WTC11 (cell line): Measurements from ENCODE around the gene DLGAP3. TPM values are rescaled to one million over a fixed set of nuclear protein-coding genes. Genes with fewer than 3 reads are reported as not detected.

Experiments used
- ATAC-seq: fragments of 200-7000 bp; cut with Tn5 transposase; 2 replicates; pipeline ENCODE4 v1.10.0; 2021; ENCODE audit warnings: mild to moderate bottlenecking, moderate library complexity
- CTCF ChIA-PET: fragments of 300-600 bp; sonication (Branson Sonifier 250); formaldehyde crosslinking; loops from one replicate; lab custom pipeline; 2021; ENCODE audit warnings: antibody characterized with exemption; lab: Charles Lee
- POLR2A ChIA-PET: fragments of 350-600 bp; sonication (Branson Sonifier 250); formaldehyde crosslinking; loops from one replicate; lab custom pipeline; 2021; ENCODE audit warnings: antibody characterized with exemption; lab: Charles Lee
- DNase-seq: peaks from one replicate; pipeline ENCODE4 v3.0.0; 2021; ENCODE audit warnings: low spot score
- H3K27ac Mint-ChIP-seq: 2 replicates; pipeline ENCODE4 v1.8.0; 2021; ENCODE audit warnings: mixed read lengths
- H3K27me3 Mint-ChIP-seq: 2 replicates; pipeline ENCODE4 v1.8.0; 2021; ENCODE audit warnings: low read depth, mild to moderate bottlenecking, moderate library complexity, mixed read lengths
- H3K36me3 Mint-ChIP-seq: 2 replicates; pipeline ENCODE4 v1.8.0; 2021; ENCODE audit warnings: mixed read lengths
- H3K4me1 Mint-ChIP-seq: 2 replicates; pipeline ENCODE4 v1.8.0; 2022; ENCODE audit warnings: mixed read lengths
- H3K4me3 Mint-ChIP-seq: 2 replicates; pipeline ENCODE4 v1.8.0; 2021; ENCODE audit warnings: mild to moderate bottlenecking, moderate library complexity, mixed read lengths
- H3K9me3 Mint-ChIP-seq: 2 replicates; pipeline ENCODE4 v1.8.0; 2021; ENCODE audit warnings: mixed read lengths
- CREM ChIP-seq: sonication (generic); formaldehyde crosslinking; IDR thresholded peaks from 2 replicates; pipeline ENCODE4 v1.8.1; 2022; ENCODE audit warnings: mild to moderate bottlenecking, missing genetic modification reagents, moderate library complexity
- ELF4 ChIP-seq: sonication (generic); formaldehyde crosslinking; IDR thresholded peaks from 2 replicates; pipeline ENCODE4 v1.8.1; 2022; ENCODE audit warnings: low read depth, mild to moderate bottlenecking, moderate library complexity, missing genetic modification reagents
- FOXK1 ChIP-seq: sonication (generic); formaldehyde crosslinking; IDR thresholded peaks from 2 replicates; pipeline ENCODE4 v1.8.0; 2022; ENCODE audit warnings: mild to moderate bottlenecking, moderate library complexity, missing genetic modification reagents
- GRHL2 ChIP-seq: fragments of 250-450 bp; sonication (Bioruptor Pico); IDR thresholded peaks from 2 replicates; pipeline ENCODE4 v1.8.0; 2022; ENCODE audit warnings: mild to moderate bottlenecking, moderate library complexity; ENCODE audit not compliant: insufficient replicate concordance, severe bottlenecking
- GTF2I ChIP-seq: fragments of 250-450 bp; sonication (Bioruptor Pico); conservative IDR thresholded peaks from 2 replicates; pipeline ENCODE4 v1.4.0; 2021; ENCODE audit warnings: mild to moderate bottlenecking
- OVOL2 ChIP-seq: fragments of 250-450 bp; sonication (Bioruptor Pico); IDR thresholded peaks from 2 replicates; pipeline ENCODE4 v1.9.0; 2021; ENCODE audit warnings: mild to moderate bottlenecking, borderline replicate concordance
- SMAD3 ChIP-seq: sonication (generic); formaldehyde crosslinking; IDR thresholded peaks from 2 replicates; pipeline ENCODE4 v1.8.0; 2022; ENCODE audit warnings: missing genetic modification reagents, mild to moderate bottlenecking, borderline replicate concordance
- ZNF232 ChIP-seq: sonication (generic); formaldehyde crosslinking; IDR thresholded peaks from 2 replicates; pipeline ENCODE4 v1.8.0; 2022; ENCODE audit warnings: mild to moderate bottlenecking, missing genetic modification reagents
- ZNF423 ChIP-seq: fragments of 250-450 bp; sonication (Bioruptor Pico); IDR thresholded peaks from 2 replicates; pipeline ENCODE4 v2.1.2; 2022; ENCODE audit warnings: mild to moderate bottlenecking, moderate library complexity
- ZNF671 ChIP-seq: fragments of 250-450 bp; sonication (Bioruptor Pico); IDR thresholded peaks from 2 replicates; pipeline ENCODE4 v1.8.0; 2021; ENCODE audit warnings: mild to moderate bottlenecking
- total RNA-seq: library from RNA; stranded (reverse); gene quantifications from 3 replicates; pipeline ENCODE4 v1.2.3, GENCODE V29; 2021
- TF ChIP-seq, protein P1 (sequence below): sonication (generic); formaldehyde crosslinking; IDR thresholded peaks from 2 replicates; pipeline ENCODE4 v1.8.1; 2022; ENCODE audit warnings: mild to moderate bottlenecking, missing genetic modification reagents, moderate library complexity, borderline replicate concordance
- TF ChIP-seq, protein P2 (sequence below): sonication (generic); formaldehyde crosslinking; IDR thresholded peaks from 2 replicates; pipeline ENCODE4 v1.8.0; 2023; ENCODE audit warnings: mild to moderate bottlenecking, missing genetic modification reagents
- TF ChIP-seq, protein P3 (sequence below): sonication (generic); formaldehyde crosslinking; IDR thresholded peaks from 2 replicates; pipeline ENCODE4 v1.8.1; 2022; ENCODE audit warnings: missing genetic modification reagents, borderline replicate concordance
- TF ChIP-seq, protein P4 (sequence below): sonication (generic); formaldehyde crosslinking; IDR thresholded peaks from 2 replicates; pipeline ENCODE4 v1.8.0; 2023; ENCODE audit warnings: missing genetic modification reagents
- TF ChIP-seq, protein P5 (sequence below): sonication (generic); formaldehyde crosslinking; IDR thresholded peaks from 2 replicates; pipeline ENCODE4 v1.8.1; 2023; ENCODE audit warnings: mild to moderate bottlenecking, missing genetic modification reagents, borderline replicate concordance
- TF ChIP-seq, protein P6 (sequence below): fragments of 250-450 bp; sonication (Bioruptor Pico); IDR thresholded peaks from 2 replicates; pipeline ENCODE4 v1.9.0; 2021; ENCODE audit warnings: mild to moderate bottlenecking, borderline replicate concordance
- TF ChIP-seq, protein P7 (sequence below): sonication (generic); formaldehyde crosslinking; IDR thresholded peaks from 2 replicates; pipeline ENCODE4 v1.8.1; 2023; ENCODE audit warnings: mild to moderate bottlenecking, missing genetic modification reagents, moderate library complexity

DLGAP3 gene
- total RNA-seq, 1 experiment from 2014 or later = 11.3 TPM

DNA sequence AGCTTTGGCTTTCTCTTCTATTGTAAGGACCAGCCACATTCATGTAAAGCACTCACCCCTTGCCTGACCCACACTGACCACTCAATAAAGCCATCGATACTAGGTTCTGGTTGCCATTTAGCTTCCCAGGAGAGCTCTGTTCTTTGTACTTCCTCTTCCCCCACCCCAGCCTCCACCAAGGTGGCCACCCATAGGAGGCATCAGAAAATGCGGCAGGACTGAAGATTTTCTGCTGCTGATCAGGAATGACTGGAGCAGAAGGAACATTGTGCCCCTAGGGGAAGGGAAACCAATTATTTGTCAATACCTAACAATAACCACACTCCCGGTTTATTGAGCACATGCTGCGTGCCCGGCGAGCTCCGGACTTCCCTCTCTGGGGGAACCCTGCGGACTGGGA lies 64.7 kb downstream of the DLGAP3 start (continued):
- TF ChIP-seq, protein P1, sequence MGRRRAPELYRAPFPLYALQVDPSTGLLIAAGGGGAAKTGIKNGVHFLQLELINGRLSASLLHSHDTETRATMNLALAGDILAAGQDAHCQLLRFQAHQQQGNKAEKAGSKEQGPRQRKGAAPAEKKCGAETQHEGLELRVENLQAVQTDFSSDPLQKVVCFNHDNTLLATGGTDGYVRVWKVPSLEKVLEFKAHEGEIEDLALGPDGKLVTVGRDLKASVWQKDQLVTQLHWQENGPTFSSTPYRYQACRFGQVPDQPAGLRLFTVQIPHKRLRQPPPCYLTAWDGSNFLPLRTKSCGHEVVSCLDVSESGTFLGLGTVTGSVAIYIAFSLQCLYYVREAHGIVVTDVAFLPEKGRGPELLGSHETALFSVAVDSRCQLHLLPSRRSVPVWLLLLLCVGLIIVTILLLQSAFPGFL = no peak

DNA sequence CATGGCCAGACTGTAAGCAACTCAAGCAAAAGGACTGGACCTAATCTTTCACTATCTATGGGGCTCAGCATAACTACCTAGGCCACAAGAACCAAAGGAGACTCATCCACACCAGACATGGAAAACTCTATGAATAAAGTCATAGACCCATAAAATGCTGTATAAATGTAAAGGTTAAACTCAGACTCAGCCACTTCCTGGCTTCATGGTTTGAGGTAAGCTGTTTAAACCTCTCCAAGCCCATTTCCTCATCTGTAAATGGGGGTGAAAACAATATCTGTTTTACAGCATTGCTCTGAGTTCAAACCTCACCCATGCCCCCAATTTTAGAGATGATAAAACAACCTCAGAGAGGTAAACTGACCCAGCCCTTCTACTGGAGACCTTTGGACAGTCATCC lies 65.9 kb downstream of the DLGAP3 start:
- TF ChIP-seq SMAD3 (CRISPR knock-in tag) (no peak), ZNF671 (CRISPR knock-in tag) (no peak), OVOL2 (CRISPR knock-in tag) (no peak), GRHL2 (no peak), ZNF232 (CRISPR knock-in tag) (no peak), GTF2I (no peak), CREM (CRISPR knock-in tag) (no peak), FOXK1 (CRISPR knock-in tag) (no peak), ZNF423 (no peak), ELF4 (CRISPR knock-in tag) (no peak)
- TF ChIP-seq, protein P2, sequence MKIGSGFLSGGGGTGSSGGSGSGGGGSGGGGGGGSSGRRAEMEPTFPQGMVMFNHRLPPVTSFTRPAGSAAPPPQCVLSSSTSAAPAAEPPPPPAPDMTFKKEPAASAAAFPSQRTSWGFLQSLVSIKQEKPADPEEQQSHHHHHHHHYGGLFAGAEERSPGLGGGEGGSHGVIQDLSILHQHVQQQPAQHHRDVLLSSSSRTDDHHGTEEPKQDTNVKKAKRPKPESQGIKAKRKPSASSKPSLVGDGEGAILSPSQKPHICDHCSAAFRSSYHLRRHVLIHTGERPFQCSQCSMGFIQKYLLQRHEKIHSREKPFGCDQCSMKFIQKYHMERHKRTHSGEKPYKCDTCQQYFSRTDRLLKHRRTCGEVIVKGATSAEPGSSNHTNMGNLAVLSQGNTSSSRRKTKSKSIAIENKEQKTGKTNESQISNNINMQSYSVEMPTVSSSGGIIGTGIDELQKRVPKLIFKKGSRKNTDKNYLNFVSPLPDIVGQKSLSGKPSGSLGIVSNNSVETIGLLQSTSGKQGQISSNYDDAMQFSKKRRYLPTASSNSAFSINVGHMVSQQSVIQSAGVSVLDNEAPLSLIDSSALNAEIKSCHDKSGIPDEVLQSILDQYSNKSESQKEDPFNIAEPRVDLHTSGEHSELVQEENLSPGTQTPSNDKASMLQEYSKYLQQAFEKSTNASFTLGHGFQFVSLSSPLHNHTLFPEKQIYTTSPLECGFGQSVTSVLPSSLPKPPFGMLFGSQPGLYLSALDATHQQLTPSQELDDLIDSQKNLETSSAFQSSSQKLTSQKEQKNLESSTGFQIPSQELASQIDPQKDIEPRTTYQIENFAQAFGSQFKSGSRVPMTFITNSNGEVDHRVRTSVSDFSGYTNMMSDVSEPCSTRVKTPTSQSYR (CRISPR knock-in tag) = no peak
- TF ChIP-seq, protein P3, sequence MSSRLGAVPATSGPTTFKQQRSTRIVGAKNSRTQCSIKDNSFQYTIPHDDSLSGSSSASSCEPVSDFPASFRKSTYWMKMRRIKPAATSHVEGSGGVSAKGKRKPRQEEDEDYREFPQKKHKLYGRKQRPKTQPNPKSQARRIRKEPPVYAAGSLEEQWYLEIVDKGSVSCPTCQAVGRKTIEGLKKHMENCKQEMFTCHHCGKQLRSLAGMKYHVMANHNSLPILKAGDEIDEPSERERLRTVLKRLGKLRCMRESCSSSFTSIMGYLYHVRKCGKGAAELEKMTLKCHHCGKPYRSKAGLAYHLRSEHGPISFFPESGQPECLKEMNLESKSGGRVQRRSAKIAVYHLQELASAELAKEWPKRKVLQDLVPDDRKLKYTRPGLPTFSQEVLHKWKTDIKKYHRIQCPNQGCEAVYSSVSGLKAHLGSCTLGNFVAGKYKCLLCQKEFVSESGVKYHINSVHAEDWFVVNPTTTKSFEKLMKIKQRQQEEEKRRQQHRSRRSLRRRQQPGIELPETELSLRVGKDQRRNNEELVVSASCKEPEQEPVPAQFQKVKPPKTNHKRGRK (CRISPR knock-in tag) = no peak
- TF ChIP-seq, protein P4, sequence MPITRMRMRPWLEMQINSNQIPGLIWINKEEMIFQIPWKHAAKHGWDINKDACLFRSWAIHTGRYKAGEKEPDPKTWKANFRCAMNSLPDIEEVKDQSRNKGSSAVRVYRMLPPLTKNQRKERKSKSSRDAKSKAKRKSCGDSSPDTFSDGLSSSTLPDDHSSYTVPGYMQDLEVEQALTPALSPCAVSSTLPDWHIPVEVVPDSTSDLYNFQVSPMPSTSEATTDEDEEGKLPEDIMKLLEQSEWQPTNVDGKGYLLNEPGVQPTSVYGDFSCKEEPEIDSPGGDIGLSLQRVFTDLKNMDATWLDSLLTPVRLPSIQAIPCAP = no peak
- TF ChIP-seq, protein P5, sequence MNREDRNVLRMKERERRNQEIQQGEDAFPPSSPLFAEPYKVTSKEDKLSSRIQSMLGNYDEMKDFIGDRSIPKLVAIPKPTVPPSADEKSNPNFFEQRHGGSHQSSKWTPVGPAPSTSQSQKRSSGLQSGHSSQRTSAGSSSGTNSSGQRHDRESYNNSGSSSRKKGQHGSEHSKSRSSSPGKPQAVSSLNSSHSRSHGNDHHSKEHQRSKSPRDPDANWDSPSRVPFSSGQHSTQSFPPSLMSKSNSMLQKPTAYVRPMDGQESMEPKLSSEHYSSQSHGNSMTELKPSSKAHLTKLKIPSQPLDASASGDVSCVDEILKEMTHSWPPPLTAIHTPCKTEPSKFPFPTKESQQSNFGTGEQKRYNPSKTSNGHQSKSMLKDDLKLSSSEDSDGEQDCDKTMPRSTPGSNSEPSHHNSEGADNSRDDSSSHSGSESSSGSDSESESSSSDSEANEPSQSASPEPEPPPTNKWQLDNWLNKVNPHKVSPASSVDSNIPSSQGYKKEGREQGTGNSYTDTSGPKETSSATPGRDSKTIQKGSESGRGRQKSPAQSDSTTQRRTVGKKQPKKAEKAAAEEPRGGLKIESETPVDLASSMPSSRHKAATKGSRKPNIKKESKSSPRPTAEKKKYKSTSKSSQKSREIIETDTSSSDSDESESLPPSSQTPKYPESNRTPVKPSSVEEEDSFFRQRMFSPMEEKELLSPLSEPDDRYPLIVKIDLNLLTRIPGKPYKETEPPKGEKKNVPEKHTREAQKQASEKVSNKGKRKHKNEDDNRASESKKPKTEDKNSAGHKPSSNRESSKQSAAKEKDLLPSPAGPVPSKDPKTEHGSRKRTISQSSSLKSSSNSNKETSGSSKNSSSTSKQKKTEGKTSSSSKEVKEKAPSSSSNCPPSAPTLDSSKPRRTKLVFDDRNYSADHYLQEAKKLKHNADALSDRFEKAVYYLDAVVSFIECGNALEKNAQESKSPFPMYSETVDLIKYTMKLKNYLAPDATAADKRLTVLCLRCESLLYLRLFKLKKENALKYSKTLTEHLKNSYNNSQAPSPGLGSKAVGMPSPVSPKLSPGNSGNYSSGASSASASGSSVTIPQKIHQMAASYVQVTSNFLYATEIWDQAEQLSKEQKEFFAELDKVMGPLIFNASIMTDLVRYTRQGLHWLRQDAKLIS = no peak
- TF ChIP-seq, protein P6, sequence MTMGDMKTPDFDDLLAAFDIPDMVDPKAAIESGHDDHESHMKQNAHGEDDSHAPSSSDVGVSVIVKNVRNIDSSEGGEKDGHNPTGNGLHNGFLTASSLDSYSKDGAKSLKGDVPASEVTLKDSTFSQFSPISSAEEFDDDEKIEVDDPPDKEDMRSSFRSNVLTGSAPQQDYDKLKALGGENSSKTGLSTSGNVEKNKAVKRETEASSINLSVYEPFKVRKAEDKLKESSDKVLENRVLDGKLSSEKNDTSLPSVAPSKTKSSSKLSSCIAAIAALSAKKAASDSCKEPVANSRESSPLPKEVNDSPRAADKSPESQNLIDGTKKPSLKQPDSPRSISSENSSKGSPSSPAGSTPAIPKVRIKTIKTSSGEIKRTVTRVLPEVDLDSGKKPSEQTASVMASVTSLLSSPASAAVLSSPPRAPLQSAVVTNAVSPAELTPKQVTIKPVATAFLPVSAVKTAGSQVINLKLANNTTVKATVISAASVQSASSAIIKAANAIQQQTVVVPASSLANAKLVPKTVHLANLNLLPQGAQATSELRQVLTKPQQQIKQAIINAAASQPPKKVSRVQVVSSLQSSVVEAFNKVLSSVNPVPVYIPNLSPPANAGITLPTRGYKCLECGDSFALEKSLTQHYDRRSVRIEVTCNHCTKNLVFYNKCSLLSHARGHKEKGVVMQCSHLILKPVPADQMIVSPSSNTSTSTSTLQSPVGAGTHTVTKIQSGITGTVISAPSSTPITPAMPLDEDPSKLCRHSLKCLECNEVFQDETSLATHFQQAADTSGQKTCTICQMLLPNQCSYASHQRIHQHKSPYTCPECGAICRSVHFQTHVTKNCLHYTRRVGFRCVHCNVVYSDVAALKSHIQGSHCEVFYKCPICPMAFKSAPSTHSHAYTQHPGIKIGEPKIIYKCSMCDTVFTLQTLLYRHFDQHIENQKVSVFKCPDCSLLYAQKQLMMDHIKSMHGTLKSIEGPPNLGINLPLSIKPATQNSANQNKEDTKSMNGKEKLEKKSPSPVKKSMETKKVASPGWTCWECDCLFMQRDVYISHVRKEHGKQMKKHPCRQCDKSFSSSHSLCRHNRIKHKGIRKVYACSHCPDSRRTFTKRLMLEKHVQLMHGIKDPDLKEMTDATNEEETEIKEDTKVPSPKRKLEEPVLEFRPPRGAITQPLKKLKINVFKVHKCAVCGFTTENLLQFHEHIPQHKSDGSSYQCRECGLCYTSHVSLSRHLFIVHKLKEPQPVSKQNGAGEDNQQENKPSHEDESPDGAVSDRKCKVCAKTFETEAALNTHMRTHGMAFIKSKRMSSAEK (CRISPR knock-in tag) = no peak
- TF ChIP-seq, protein P7, sequence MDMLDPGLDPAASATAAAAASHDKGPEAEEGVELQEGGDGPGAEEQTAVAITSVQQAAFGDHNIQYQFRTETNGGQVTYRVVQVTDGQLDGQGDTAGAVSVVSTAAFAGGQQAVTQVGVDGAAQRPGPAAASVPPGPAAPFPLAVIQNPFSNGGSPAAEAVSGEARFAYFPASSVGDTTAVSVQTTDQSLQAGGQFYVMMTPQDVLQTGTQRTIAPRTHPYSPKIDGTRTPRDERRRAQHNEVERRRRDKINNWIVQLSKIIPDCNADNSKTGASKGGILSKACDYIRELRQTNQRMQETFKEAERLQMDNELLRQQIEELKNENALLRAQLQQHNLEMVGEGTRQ = no peak
- TF ChIP-seq, all 79 proteins: peak for 0
- H3K27me3 Mint-ChIP-seq = peaks cover 45% of the 10 kb centered on the region
- no peak for ATAC-seq
- no peak overlapping the region for H3K4me3 Mint-ChIP-seq
- no peak for DNase-seq
- peaks cover 8% of the 10 kb centered on the region for H3K4me1 Mint-ChIP-seq
- POLR2A ChIA-PET = no interaction called here
- no peaks in the 10 kb centered on the region for H3K36me3 Mint-ChIP-seq
- CTCF ChIA-PET = interaction anchor here (1.9 to 3.8 kb wide), 3 partner anchors 21 to 77 kb away, joined by 6 to 41 read pairs (median 7); no protein-coding TSS in a partner anchor
- 0 out of 2 replicates have a peak, but pooled peaks cover 2% of the 10 kb centered on the region for H3K9me3 Mint-ChIP-seq
- no peak overlapping the region for H3K27ac Mint-ChIP-seq
